BJ (cell line): ENCODE measurements around the gene ZNF697. TPM values are rescaled to one million over a fixed set of nuclear protein-coding genes. Genes with fewer than 3 reads are reported as not detected.
A peak's percentile ranks its signal among the peaks of the same experiment; 100 is the strongest.

Source experiments
- CTCF ChIA-PET: fragments of 350-600 bp; formaldehyde crosslinking; extraction: SDS; loops from one replicate; lab custom pipeline; 2021; ENCODE audit warnings: antibody characterized with exemption, inconsistent platforms; lab: Yijun Ruan, JAX
- POLR2A ChIA-PET: fragments of 300-600 bp; sonication (Branson Sonifier 250); formaldehyde crosslinking; extraction: SDS; loops from one replicate; lab custom pipeline; 2021; ENCODE audit warnings: antibody characterized with exemption; lab: Charles Lee
- DNase-seq: peaks from one replicate; pipeline ENCODE4 v3.0.0-alpha.2; 2011; ENCODE audit warnings: low read depth
- H3K27me3 ChIP-seq: 2 replicates; pipeline ENCODE4 v1.6.0; 2011; ENCODE audit warnings: low read length; ENCODE audit not compliant: control insufficient read depth, insufficient read depth
- H3K36me3 ChIP-seq: 2 replicates; pipeline ENCODE4 v1.5.1; 2011; ENCODE audit warnings: low read length; ENCODE audit not compliant: control insufficient read depth, insufficient read depth
- H3K4me3 ChIP-seq: 2 replicates; pipeline ENCODE4 v1.5.1; 2011; ENCODE audit warnings: low read depth, mild to moderate bottlenecking, control low read depth, low read length
- polyA plus RNA-seq: library from polyadenylated mRNA; depleted of rRNA; stranded (reverse); fragments of >200 nt; gene quantifications from 2 replicates; pipeline ENCODE4 v1.2.3, GENCODE V29; 2011
- TF ChIP-seq, protein P1 (sequence below): IDR thresholded peaks from 2 replicates; pipeline ENCODE4 v1.5.1; 2011; ENCODE audit warnings: low read depth, mild to moderate bottlenecking, control low read depth, inconsistent platforms, low read length, moderate library complexity; ENCODE audit not compliant: insufficient read depth

Gene ZNF697
- polyA plus RNA-seq, 1 experiment = 3.2 TPM

DNA sequence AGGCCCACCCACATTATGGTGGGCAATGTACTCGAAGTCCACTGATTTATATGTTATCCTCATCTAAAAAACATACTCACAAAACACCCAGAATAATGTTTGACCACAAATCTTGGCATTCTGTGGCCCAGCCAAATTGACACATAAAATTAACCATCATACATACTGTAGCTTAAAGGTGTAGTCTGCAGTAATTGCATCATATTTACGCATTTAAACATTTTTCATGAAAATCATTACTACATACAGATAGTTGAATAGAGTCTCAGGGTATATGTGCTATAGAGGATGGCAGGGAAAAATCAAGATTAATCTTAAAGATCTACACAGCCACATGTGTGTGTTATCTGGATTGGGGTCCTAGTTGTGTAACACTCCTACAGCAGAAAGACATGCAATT lies 14.5 kb downstream of the ZNF697 start:
- Histone ChIP-seq H3K4me3 (no peak overlapping the region), H3K36me3 (no peaks in the 10 kb centered on the region), H3K27me3 (no peaks in the 10 kb centered on the region)
- ChIA-PET CTCF (interaction anchor here (0.8 to 2.3 kb wide), 4 partner anchors 11 to 41 kb away, joined by 3 to 9 read pairs (median 5); partner anchors contain the start of gene ZNF697), POLR2A (interaction anchor here (0.7 kb wide), 1 partner anchor 23 kb away, joined by 3 read pairs; no protein-coding TSS in a partner anchor)
- DNase-seq = no peak
- TF ChIP-seq, protein P1, sequence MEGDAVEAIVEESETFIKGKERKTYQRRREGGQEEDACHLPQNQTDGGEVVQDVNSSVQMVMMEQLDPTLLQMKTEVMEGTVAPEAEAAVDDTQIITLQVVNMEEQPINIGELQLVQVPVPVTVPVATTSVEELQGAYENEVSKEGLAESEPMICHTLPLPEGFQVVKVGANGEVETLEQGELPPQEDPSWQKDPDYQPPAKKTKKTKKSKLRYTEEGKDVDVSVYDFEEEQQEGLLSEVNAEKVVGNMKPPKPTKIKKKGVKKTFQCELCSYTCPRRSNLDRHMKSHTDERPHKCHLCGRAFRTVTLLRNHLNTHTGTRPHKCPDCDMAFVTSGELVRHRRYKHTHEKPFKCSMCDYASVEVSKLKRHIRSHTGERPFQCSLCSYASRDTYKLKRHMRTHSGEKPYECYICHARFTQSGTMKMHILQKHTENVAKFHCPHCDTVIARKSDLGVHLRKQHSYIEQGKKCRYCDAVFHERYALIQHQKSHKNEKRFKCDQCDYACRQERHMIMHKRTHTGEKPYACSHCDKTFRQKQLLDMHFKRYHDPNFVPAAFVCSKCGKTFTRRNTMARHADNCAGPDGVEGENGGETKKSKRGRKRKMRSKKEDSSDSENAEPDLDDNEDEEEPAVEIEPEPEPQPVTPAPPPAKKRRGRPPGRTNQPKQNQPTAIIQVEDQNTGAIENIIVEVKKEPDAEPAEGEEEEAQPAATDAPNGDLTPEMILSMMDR = no peak

DNA sequence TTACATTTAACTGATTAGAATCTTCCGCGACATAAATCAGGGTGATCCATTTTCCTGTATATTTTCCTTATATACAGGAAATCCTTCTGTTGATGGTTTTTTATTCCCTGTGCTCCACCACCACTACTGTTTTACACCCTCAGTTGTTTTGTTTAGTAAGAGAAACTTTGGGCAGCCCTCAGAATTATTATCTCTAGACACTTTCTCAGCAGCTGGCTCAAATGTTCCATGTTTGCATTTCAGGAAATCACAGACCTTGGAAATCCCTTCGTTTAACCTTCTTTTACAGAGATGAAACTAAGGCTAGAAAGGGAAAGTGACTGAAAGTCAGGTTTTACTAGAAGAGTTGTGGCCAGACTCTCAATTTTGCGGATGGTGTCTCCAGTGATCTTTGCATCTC lies 15.2 kb downstream of the ZNF697 start:
- no peaks in the 10 kb centered on the region for H3K36me3 ChIP-seq
- TF ChIP-seq, protein P1 = no peak
- POLR2A ChIA-PET = no interaction called here
- no peaks in the 10 kb centered on the region for H3K27me3 ChIP-seq
- no peak for DNase-seq
- no peak overlapping the region for H3K4me3 ChIP-seq
- CTCF ChIA-PET = interaction anchor here (0.7 to 2.3 kb wide), 8 partner anchors 9 to 42 kb away, joined by 3 to 9 read pairs (median 3); no protein-coding TSS in a partner anchor

DNA sequence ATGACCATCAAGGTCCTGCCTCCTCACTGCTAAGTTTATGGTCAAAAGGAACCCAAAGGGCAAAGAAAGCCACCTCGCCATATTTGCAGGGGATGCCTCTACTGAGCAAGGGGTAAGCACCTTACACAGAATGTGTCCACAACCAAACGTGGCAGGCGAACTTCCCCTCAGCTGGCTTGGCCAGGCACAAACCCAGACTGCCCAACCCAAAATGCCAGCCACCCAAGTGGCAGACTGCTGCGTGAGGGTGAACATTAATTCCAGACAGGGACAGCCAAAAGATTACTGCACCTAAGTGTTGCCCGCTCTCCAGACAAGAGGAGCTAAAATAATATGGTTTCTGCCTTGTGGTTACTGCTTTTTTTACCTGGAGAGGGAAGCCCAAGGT lies 16.0 kb downstream of the ZNF697 start:
- Histone ChIP-seq H3K27me3 (no peaks in the 10 kb centered on the region), H3K4me3 (no peak overlapping the region), H3K36me3 (no peaks in the 10 kb centered on the region)
- CTCF ChIA-PET = interaction anchor here (0.7 to 2.3 kb wide), 6 partner anchors 9 to 43 kb away, joined by 3 to 9 read pairs (median 3); no protein-coding TSS in a partner anchor
- no peak for DNase-seq
- POLR2A ChIA-PET = no interaction called here
- TF ChIP-seq, protein P1 = no peak

DNA sequence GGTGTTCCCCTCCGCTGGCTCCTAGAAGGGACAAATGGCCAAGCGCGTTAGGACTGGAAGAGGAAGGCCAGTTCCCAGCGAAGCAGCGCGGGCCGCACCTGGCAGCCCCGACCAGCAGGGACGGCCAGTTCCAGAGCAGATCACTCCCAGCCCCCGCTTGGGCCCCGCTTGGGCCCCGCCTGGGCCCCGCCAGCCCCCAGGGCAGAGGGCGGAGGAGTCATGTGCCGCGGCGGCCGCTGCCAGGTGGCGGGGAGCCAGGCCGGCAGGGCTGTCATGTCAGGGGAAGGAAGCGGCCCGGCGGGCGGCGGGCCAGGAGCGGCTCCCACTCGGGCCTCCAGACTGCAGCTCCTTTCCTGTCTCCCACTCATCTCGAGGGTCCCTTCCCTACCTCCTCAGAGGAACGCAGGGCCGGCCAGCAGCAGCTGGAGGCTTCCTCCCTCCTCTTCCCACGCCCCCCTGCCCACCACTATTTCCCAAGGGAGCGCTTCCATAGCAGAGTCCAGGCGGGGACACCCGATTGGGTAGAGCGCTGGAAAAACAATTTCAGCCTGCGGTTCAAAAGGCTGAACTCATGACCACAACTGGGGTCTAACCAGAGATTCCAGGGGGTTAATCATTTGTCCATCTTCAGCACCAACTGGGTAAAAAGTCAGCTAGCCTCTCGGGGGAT lies 16.5 kb downstream of the ZNF697 start:
- TF ChIP-seq, protein P1 = no peak
- peak overlapping the region; percentile 7; the same call in 1 of the 2 replicates for H3K4me3 ChIP-seq
- DNase-seq = no peak
- POLR2A ChIA-PET = no interaction called here
- H3K36me3 ChIP-seq = no peaks in the 10 kb centered on the region
- CTCF ChIA-PET = interaction anchor here (1.1 to 2.3 kb wide), 3 partner anchors 20 to 43 kb away, joined by 3 to 9 read pairs (median 4); no protein-coding TSS in a partner anchor
- H3K27me3 ChIP-seq = no peaks in the 10 kb centered on the region

DNA sequence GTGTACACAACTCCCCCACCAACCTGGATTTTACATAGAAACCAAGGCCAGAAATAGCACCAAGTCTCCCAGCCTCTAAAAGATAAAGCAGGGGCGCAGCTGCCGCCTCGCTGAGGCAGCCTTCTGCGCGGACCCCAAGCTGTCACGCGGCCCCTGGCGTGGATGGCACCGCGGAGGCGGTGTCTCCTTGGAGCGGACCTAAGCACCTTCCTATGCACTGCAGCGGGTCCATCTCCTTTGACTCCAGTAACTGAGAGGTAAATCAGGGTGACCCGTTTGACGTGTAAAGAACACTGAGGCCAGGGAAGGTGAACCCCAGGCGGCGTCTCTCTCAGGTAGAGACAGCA lies 17.0 kb downstream of the ZNF697 start:
- Histone ChIP-seq H3K36me3 (no peaks in the 10 kb centered on the region), H3K4me3 (peak overlapping the region; percentile 7; the same call in 1 of the 2 replicates), H3K27me3 (no peaks in the 10 kb centered on the region)
- POLR2A ChIA-PET = no interaction called here
- DNase-seq = no peak
- CTCF ChIA-PET = interaction anchor here (1.0 kb wide), 1 partner anchor 24 kb away, joined by 3 read pairs; no protein-coding TSS in a partner anchor
- TF ChIP-seq, protein P1 = no peak
